ENCODE results near the gene CYP26A1.

The CYP26A1 gene

DNA sequence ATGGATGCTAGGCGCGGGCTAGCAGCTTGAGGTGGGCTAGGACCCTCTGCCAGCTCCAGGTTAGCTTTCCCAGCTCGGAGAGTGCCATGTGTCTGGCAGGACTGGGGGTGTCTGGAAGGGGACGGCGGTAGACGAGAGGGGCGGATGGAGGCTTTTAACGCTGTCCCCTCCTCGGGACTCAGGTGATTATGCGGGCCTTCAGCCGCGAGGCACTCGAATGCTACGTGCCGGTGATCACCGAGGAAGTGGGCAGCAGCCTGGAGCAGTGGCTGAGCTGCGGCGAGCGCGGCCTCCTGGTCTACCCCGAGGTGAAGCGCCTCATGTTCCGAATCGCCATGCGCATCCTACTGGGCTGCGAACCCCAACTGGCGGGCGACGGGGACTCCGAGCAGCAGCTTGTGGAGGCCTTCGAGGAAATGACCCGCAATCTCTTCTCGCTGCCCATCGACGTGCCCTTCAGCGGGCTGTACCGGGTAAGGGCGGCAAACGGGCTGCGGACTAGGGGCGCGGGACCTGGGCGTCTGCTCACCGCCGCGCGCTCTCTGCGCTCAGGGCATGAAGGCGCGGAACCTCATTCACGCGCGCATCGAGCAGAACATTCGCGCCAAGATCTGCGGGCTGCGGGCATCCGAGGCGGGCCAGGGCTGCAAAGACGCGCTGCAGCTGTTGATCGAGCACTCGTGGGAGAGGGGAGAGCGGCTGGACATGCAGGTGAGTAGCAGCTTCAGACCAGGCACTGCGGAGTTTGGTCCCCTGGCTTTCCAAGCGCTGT, 1.1 kb downstream of the CYP26A1 start:
- H3K27me3 ChIP-seq (ENCODE audit: control insufficient read depth, insufficient read depth, low read length), result peaks cover 84% of the 10 kb centered on the region
- peak overlapping the region; percentile 60 for H3K4me2 ChIP-seq (ENCODE audit: low read length)
- no peaks in the 10 kb centered on the region for H3K36me3 ChIP-seq (ENCODE audit: insufficient read depth, low read length)
- peaks cover 43% of the 10 kb centered on the region for H3K4me1 ChIP-seq (ENCODE audit: control insufficient read depth, insufficient read depth, low read length)
- no peak overlapping the region for H3K9ac ChIP-seq (ENCODE audit: low read depth, low read length)
- H3K9me3 ChIP-seq (replicated peaks; ENCODE audit: low read length), result no peaks in the 10 kb centered on the region
- H3K4me3 ChIP-seq (ENCODE audit: low read length), result peak overlapping the region; percentile 46

GRCh38 chr10:93075369-93076221, 1.9 kb downstream of the CYP26A1 start:
- Histone ChIP-seq H3K4me1 (ENCODE audit: control insufficient read depth, insufficient read depth, low read length) (peaks cover 51% of the 10 kb centered on the region), H3K9me3 (replicated peaks; ENCODE audit: low read length) (no peaks in the 10 kb centered on the region), H3K4me3 (ENCODE audit: low read length) (no peak overlapping the region), H3K27me3 (ENCODE audit: control insufficient read depth, insufficient read depth, low read length) (peaks cover 79% of the 10 kb centered on the region), H3K36me3 (ENCODE audit: insufficient read depth, low read length) (no peaks in the 10 kb centered on the region), H3K4me2 (ENCODE audit: low read length) (peak overlapping the region; percentile 60), H3K9ac (ENCODE audit: low read depth, low read length) (no peak overlapping the region)

GRCh38 chr10:93076871-93077270, 3.2 kb downstream of the CYP26A1 start:
- Histone ChIP-seq H3K4me2 (ENCODE audit: low read length) (no peak overlapping the region), H3K4me3 (ENCODE audit: low read length) (no peak overlapping the region), H3K9ac (ENCODE audit: low read depth, low read length) (no peak overlapping the region), H3K9me3 (replicated peaks; ENCODE audit: low read length) (no peaks in the 10 kb centered on the region), H3K27me3 (ENCODE audit: control insufficient read depth, insufficient read depth, low read length) (peaks cover 73% of the 10 kb centered on the region), H3K4me1 (ENCODE audit: control insufficient read depth, insufficient read depth, low read length) (peaks cover 52% of the 10 kb centered on the region), H3K36me3 (ENCODE audit: insufficient read depth, low read length) (no peaks in the 10 kb centered on the region)

DNA sequence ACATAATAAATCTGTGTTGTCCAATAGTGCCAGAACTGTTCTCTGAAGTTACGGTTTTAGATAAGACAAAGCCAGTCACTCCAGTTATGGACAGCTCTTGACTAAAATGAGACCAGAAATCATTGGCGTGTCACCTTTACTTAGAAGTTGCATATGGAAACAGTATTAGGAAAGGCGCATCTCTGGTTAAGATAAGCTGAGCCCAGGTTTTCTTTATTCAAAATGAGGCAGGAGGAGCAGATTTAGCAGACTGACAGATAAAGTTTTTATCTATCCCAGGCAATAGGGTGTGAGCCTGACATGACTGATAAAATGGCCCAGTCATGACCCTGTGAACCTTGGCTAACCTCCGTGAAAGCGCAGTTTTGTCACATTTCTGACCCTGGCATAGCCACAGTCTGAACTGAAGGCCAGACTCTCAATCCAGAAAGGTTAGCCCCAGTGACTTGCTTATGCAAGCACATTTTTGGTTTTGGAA, 4.2 kb downstream of the CYP26A1 start:
- peaks cover 43% of the 10 kb centered on the region for H3K4me1 ChIP-seq (ENCODE audit: control insufficient read depth, insufficient read depth, low read length)
- H3K36me3 ChIP-seq (ENCODE audit: insufficient read depth, low read length), result no peaks in the 10 kb centered on the region
- no peak overlapping the region for H3K4me3 ChIP-seq (ENCODE audit: low read length)
- H3K9me3 ChIP-seq (replicated peaks; ENCODE audit: low read length), result no peaks in the 10 kb centered on the region
- H3K27me3 ChIP-seq (ENCODE audit: control insufficient read depth, insufficient read depth, low read length), result peaks cover 63% of the 10 kb centered on the region
- no peak overlapping the region for H3K4me2 ChIP-seq (ENCODE audit: low read length)
- no peak overlapping the region for H3K9ac ChIP-seq (ENCODE audit: low read depth, low read length)

- Histone ChIP-seq H3K9me3 (replicated peaks; ENCODE audit: low read length) (no peaks in the 10 kb centered on the region), H3K9ac (ENCODE audit: low read depth, low read length) (peak overlapping the region; percentile 13), H3K27me3 (ENCODE audit: control insufficient read depth, insufficient read depth, low read length) (peaks cover 47% of the 10 kb centered on the region), H3K4me1 (ENCODE audit: control insufficient read depth, insufficient read depth, low read length) (peaks cover 29% of the 10 kb centered on the region), H3K4me2 (ENCODE audit: low read length) (peak overlapping the region; percentile 71), H3K36me3 (ENCODE audit: insufficient read depth, low read length) (no peaks in the 10 kb centered on the region), H3K4me3 (ENCODE audit: low read length) (peak overlapping the region; percentile 21)
Measured at GRCh38 chr10:93079663-93080349, 6.1 kb downstream of the CYP26A1 start.

DNA sequence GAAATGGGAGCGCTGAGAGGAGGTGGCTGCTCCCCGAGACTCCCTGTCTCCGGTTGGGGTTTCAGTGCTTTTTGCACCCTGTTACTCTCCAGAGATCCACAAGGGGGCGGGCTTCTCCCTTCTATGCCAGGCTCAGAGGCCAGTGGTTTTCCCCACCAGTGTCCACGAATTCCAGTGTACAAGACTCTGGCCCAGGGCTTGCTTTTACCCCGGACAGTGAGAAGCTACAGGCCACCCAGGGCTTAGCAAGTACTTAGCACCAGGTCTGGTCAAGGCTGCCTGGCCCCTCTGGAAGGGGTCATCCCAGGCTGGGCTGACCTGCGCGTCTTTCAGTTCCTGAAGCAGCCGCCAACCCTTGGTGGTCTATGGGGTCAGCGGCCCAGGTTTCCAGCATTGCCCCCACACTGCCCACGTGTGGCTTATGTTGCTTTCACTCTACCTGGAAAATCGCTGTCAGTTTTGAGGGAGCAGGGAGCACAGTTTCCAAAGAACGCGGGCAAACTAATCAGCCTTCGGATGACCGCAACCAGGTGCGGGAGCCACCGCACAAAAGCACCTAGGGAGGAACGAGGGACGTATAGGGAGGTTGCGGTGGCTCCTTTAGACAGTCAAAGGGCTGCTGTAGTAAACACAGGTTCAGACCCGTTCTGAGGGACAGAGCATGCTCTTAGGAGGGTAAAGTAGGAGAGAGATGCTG, 6.8 kb downstream of the CYP26A1 start:
- no peaks in the 10 kb centered on the region for H3K36me3 ChIP-seq (ENCODE audit: insufficient read depth, low read length)
- H3K27me3 ChIP-seq (ENCODE audit: control insufficient read depth, insufficient read depth, low read length), result peaks cover 41% of the 10 kb centered on the region
- peak overlapping the region; percentile 71 for H3K4me2 ChIP-seq (ENCODE audit: low read length)
- no peaks in the 10 kb centered on the region for H3K9me3 ChIP-seq (replicated peaks; ENCODE audit: low read length)
- peak overlapping the region; percentile 21 for H3K4me3 ChIP-seq (ENCODE audit: low read length)
- peaks cover 23% of the 10 kb centered on the region for H3K4me1 ChIP-seq (ENCODE audit: control insufficient read depth, insufficient read depth, low read length)
- H3K9ac ChIP-seq (ENCODE audit: low read depth, low read length), result peak overlapping the region; percentile 13

- Histone ChIP-seq H3K4me3 (ENCODE audit: low read length) (no peak overlapping the region), H3K4me1 (ENCODE audit: control insufficient read depth, insufficient read depth, low read length) (peaks cover 23% of the 10 kb centered on the region), H3K36me3 (ENCODE audit: insufficient read depth, low read length) (no peaks in the 10 kb centered on the region), H3K9me3 (replicated peaks; ENCODE audit: low read length) (no peaks in the 10 kb centered on the region), H3K4me2 (ENCODE audit: low read length) (no peak overlapping the region), H3K9ac (ENCODE audit: low read depth, low read length) (no peak overlapping the region), H3K27me3 (ENCODE audit: control insufficient read depth, insufficient read depth, low read length) (peaks cover 32% of the 10 kb centered on the region)
Measured at GRCh38 chr10:93081318-93081717, 7.6 kb downstream of the CYP26A1 start.

DNA sequence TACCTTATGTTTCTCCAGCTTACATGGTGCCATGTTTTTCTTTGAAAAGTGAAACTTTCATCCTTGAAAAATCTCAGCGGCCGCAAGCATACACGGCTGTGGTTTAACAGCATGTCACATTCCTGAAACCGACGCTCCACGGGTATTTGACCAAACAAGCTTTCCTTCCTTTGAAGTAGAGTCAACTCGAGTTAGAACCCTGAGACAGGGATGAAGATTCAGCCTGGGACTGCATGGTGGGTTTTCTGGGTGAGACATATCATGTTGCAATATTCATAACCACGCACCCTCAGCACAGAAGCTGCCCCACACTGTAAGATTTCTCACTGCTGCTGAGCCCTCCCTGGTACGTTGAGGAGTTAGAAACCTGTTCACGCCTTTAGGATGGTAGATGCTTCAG, 8.1 kb downstream of the CYP26A1 start:
- H3K4me2 ChIP-seq (ENCODE audit: low read length), result no peak overlapping the region
- H3K4me3 ChIP-seq (ENCODE audit: low read length), result no peak overlapping the region
- no peak overlapping the region for H3K9ac ChIP-seq (ENCODE audit: low read depth, low read length)
- H3K36me3 ChIP-seq (ENCODE audit: insufficient read depth, low read length), result no peaks in the 10 kb centered on the region
- H3K4me1 ChIP-seq (ENCODE audit: control insufficient read depth, insufficient read depth, low read length), result peaks cover 23% of the 10 kb centered on the region
- H3K27me3 ChIP-seq (ENCODE audit: control insufficient read depth, insufficient read depth, low read length), result peaks cover 30% of the 10 kb centered on the region
- H3K9me3 ChIP-seq (replicated peaks; ENCODE audit: low read length), result no peaks in the 10 kb centered on the region

GRCh38 chr10:93083743-93084539, 10.2 kb downstream of the CYP26A1 start:
- Histone ChIP-seq H3K36me3 (ENCODE audit: insufficient read depth, low read length) (no peaks in the 10 kb centered on the region), H3K9me3 (replicated peaks; ENCODE audit: low read length) (no peaks in the 10 kb centered on the region), H3K4me1 (ENCODE audit: control insufficient read depth, insufficient read depth, low read length) (peaks cover 19% of the 10 kb centered on the region), H3K4me3 (ENCODE audit: low read length) (no peak overlapping the region), H3K4me2 (ENCODE audit: low read length) (no peak overlapping the region), H3K9ac (ENCODE audit: low read depth, low read length) (no peak overlapping the region), H3K27me3 (ENCODE audit: control insufficient read depth, insufficient read depth, low read length) (peaks cover 33% of the 10 kb centered on the region)

- no peaks in the 10 kb centered on the region for H3K9me3 ChIP-seq (replicated peaks; ENCODE audit: low read length)
- H3K9ac ChIP-seq (ENCODE audit: low read depth, low read length), result no peak overlapping the region
- H3K36me3 ChIP-seq (ENCODE audit: insufficient read depth, low read length), result no peaks in the 10 kb centered on the region
- no peak overlapping the region for H3K4me3 ChIP-seq (ENCODE audit: low read length)
- H3K4me1 ChIP-seq (ENCODE audit: control insufficient read depth, insufficient read depth, low read length), result peaks cover 8% of the 10 kb centered on the region
- no peak overlapping the region for H3K4me2 ChIP-seq (ENCODE audit: low read length)
- H3K27me3 ChIP-seq (ENCODE audit: control insufficient read depth, insufficient read depth, low read length), result peaks cover 28% of the 10 kb centered on the region
Measured at GRCh38 chr10:93085272-93085859, 11.7 kb downstream of the CYP26A1 start.
